Hepatocyte (in vitro differentiated cells): ENCODE data around the gene IL1R2.

ENCODE experiments used
- EZH2 ChIP-seq: fragments of 200-600 bp; sonication (generic); IDR thresholded peaks from 2 replicates; pipeline ENCODE4 v1.6.1; 2016; ENCODE audit warnings: antibody characterized with exemption, mild to moderate bottlenecking, borderline replicate concordance
- TF ChIP-seq, protein P1 (sequence below): fragments of 200-600 bp; sonication (generic); IDR thresholded peaks from 2 replicates; pipeline ENCODE4 v1.5.1; 2016; ENCODE audit warnings: antibody characterized with exemption, mild to moderate bottlenecking; ENCODE audit not compliant: poor library complexity

DNA sequence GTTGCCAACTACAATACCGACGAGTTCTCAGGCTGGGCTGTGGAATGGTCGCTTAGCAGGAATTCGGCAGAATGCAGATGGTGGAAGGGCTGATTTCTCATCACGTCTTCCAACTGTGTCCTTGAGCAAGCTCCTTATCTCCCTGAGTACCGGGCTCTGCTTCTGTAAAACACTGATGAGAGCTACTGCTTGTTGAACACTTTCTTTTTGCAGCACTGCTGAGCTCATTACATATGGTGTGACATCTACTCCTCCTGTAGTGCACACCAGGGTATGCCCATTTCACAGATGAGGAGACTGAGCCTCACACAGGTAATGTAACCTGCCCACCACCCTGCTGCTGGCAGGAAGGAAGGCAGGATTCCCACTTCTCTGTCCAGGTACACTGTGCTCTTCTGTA lies 8.3 kb downstream of the IL1R2 start:
- TF ChIP-seq, protein P1, sequence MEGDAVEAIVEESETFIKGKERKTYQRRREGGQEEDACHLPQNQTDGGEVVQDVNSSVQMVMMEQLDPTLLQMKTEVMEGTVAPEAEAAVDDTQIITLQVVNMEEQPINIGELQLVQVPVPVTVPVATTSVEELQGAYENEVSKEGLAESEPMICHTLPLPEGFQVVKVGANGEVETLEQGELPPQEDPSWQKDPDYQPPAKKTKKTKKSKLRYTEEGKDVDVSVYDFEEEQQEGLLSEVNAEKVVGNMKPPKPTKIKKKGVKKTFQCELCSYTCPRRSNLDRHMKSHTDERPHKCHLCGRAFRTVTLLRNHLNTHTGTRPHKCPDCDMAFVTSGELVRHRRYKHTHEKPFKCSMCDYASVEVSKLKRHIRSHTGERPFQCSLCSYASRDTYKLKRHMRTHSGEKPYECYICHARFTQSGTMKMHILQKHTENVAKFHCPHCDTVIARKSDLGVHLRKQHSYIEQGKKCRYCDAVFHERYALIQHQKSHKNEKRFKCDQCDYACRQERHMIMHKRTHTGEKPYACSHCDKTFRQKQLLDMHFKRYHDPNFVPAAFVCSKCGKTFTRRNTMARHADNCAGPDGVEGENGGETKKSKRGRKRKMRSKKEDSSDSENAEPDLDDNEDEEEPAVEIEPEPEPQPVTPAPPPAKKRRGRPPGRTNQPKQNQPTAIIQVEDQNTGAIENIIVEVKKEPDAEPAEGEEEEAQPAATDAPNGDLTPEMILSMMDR, result no peak
- TF ChIP-seq EZH2, result no peak
